ENCODE measurements around the gene UBE2I.

- TF ChIP-seq, protein P1, sequence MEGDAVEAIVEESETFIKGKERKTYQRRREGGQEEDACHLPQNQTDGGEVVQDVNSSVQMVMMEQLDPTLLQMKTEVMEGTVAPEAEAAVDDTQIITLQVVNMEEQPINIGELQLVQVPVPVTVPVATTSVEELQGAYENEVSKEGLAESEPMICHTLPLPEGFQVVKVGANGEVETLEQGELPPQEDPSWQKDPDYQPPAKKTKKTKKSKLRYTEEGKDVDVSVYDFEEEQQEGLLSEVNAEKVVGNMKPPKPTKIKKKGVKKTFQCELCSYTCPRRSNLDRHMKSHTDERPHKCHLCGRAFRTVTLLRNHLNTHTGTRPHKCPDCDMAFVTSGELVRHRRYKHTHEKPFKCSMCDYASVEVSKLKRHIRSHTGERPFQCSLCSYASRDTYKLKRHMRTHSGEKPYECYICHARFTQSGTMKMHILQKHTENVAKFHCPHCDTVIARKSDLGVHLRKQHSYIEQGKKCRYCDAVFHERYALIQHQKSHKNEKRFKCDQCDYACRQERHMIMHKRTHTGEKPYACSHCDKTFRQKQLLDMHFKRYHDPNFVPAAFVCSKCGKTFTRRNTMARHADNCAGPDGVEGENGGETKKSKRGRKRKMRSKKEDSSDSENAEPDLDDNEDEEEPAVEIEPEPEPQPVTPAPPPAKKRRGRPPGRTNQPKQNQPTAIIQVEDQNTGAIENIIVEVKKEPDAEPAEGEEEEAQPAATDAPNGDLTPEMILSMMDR (IDR thresholded peaks at IDR 0.05): no peak
- no peak for TF ChIP-seq POLR2A (IDR thresholded peaks at IDR 0.05)
Measured at GRCh38 chr16:1367486-1368174, 58.2 kb downstream of the UBE2I start.

Measured in adrenal gland (tissue), 5 donors.